HG02840 (cell line): ENCODE data around the gene FBXL16.

Experiments used
- ATAC-seq: cut with Tn5 transposase; IDR thresholded peaks from one replicate; pipeline ENCODE4 v1.9.1; 2021; ENCODE audit warnings: mild to moderate bottlenecking, moderate library complexity, moderate number of reproducible peaks; ENCODE audit not compliant: unreplicated experiment, low FRiP score

The FBXL16 gene

DNA sequence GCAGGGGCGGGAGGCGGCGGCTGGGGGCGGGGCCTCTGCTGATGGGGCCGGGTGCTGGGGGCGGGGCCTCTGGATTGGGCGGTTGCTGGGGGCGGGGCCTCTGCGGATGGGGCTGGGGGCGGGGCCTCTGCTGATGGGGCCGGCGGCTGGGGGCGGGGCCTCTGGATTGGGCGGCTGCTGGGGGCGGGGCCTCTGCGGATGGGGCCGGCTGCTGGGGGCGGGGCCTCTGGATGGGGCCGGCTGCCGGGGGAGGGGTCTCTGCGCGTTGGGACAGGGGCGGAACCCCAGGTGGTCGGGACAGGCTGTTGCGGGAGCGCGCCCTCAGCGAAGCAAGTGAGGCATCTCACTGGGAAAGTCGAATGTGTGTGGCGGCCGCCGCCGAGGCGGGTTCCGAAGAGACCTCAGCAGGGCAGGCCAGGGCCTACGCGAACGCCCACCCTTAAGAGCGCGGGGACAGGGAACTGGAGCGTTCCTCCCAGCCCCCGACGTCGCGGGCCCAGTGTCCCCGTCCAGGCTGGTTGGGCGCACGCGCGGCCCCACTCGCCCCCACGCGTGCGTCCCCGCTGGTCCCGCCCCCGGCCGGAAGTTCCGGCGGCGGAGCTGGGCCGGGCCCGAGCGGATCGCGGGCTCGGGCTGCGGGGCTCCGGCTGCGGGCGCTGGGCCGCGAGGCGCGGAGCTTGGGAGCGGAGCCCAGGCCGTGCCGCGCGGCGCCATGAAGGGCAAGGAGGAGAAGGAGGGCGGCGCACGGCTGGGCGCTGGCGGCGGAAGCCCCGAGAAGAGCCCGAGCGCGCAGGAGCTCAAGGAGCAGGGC lies 25.6 kb downstream of the FBXL16 start, which contains the start of gene STUB1:
STUB1 (plus strand) TSS at position 597 of the 811 bp plus-strand sequence; CDS start at position 713, 116 bp downstream.
- peak; percentile 31 for ATAC-seq

DNA sequence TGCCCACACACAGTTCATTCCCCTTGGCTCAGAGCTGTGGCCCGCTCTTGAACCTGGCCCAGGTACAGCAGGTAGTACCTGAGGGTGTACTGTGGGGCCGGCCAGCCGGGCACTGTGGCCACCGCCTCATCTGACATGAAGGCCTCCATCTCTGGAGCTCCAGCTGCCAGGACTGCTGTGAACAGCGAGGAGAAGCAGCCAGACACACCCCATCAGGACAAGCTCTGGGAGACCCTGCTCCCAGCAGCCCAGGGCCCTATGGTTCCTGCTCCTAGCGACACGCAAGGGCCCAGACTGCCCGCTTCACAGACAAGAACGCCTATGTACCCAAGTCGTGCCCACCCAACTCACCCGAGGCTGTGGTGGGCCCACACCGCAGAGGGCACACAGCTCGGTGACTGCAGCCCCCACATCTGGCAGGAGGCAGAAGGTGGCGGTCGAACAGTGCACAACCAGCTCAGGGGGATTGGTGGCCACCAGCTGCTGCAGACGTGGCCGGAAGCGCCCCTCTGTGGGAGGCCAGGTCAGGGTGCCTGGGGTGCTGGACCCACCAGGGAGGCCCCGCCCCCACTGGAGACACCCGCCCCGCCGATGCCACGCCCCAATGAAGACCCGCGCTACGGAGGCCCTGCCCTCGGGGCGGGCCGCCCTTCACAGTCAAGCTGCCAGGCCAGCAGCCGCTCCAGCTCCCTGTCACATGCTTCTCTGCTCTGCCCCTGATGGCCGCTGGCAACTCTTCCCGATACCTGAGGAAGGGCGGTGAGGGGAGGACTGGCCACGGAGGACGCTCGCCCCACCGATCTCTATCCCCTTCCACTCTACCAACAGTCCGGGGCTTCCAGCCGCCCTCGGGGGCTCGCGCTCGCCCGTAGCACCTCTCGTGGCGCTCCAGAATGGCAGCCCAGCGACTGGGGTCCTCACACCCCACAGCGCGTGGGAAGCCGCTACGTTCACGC lies 26.5 kb downstream of the FBXL16 start:
- peak; percentile 4 for ATAC-seq

DNA sequence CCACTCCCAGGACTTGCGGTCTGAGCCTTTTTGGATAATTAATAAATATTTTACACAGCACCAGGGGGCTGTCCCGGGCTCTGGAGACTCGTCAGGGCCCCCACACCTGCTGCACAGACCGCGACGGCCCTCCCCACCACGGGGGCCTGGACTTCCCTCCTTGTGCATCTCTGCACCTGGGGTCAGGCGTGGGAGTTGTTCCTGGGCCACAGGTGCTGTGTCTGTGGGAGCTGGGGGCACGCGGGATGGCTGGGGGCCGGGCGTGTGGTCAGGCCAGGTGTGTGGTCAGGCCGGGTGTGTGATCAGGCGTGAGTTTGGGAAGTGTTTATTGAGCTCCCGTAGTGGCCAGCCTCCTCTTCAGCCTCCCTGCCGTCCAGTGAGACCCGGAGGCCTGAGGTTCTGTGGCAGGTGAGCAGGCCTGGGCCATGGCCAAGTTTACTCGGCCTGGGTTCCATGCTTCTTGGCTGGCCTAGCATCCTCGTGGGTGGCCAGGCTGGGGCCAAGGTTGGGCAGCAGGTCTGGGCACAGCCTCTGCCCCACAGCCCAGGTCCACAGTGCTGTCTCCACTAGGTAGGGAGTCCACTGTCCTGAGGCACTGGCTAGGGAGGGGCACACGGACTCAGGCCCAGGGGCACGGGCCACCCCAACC lies 27.3 kb downstream of the FBXL16 start:
- no peak for ATAC-seq

DNA sequence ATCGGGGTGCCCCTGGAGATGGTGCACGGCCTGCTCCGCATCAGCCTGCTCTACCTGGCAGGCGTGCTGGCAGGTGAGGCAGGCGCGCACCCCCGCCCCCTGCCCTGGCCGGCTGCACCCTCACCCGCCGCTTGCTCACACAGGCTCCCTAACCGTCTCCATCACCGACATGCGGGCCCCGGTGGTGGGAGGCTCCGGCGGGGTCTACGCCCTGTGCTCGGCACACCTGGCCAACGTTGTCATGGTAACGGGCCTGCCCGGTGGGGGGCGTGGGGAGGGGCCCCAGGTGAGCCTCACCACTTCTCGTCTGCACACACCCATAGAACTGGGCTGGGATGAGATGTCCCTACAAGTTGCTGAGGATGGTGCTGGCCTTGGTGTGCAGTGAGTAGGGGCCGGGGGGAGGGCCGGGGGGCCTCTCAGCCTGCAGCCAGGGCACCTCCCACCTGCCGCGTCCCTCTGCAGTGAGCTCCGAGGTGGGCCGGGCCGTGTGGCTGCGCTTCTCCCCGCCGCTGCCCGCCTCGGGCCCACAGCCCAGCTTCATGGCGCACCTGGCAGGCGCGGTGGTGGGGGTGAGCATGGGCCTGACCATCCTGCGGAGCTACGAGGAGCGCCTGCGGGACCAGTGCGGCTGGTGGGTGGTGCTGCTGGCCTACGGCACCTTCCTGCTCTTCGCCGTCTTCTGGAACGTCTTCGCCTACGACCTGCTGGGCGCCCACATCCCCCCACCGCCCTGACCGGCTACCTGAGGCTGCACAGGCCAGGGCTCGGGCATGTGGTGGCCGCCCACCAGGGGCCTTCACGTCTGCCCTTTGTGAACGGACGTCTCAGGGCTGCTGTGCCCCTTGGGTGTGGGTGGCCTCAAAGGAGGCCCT lies 28.0 kb downstream of the FBXL16 start:
- ATAC-seq, result no peak

DNA sequence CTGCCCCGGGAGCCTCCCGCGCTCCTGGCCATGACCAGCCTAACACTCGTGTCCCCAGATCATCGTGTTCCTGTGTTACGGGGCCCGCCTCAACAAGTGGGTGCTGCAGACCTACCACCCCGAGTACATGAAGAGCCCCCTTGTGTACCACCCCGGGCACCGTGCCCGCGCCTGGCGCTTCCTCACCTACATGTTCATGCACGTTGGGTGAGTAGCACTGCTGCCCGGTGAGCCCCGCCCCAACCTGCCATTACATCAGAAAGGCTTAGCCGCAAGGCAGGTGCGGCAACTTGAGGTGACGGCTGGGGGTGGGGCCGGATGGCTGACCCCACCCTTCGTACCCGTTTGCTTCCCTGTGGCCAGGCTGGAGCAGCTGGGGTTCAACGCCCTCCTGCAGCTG lies 28.7 kb downstream of the FBXL16 start:
- no peak for ATAC-seq

DNA sequence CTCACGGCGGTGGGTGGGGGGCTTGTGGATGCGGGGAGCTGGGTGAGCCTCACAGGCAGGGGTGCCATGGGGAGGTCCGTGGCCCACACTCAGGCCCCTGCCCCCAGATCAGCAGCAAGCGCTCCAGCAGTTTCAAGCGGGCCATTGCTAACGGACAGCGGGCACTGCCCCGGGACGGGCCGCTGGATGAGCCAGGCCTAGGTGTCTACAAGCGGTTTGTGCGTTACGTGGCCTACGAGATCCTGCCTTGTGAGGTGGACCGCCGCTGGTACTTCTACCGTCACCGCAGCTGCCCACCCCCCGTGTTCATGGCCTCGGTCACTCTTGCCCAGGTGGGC lies 29.1 kb downstream of the FBXL16 start:
- no peak for ATAC-seq

DNA sequence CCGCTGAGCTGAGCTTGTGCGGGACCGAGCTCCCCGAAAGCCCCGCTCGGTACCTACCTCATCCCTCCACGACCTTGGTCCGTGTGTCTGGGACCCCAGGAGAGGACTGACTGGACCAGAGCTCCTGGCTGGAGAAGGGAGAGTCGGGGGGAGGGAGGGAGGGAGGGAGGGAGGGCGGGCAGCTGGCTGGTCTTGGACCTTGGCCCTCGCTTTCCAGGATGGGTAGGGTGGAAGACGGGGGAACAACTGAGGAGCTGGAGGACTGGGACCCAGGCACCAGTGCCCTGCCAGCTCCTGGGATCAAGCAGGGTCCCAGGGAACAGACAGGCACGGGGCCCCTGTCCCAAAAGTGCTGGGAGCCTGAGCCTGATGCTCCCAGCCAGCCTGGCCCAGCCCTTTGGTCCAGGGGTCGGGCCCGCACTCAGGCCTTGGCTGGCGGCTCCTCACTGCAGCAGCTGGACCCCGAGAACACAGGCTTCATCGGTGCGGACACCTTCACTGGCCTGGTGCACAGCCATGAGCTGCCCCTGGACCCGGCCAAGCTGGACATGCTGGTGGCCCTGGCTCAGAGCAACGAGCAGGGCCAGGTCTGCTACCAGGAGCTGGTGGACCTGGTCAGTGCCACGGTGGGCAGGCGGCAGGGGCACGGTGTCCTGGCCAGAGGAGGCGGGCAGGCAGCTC lies 29.6 kb downstream of the FBXL16 start:
- ATAC-seq, result no peak

DNA sequence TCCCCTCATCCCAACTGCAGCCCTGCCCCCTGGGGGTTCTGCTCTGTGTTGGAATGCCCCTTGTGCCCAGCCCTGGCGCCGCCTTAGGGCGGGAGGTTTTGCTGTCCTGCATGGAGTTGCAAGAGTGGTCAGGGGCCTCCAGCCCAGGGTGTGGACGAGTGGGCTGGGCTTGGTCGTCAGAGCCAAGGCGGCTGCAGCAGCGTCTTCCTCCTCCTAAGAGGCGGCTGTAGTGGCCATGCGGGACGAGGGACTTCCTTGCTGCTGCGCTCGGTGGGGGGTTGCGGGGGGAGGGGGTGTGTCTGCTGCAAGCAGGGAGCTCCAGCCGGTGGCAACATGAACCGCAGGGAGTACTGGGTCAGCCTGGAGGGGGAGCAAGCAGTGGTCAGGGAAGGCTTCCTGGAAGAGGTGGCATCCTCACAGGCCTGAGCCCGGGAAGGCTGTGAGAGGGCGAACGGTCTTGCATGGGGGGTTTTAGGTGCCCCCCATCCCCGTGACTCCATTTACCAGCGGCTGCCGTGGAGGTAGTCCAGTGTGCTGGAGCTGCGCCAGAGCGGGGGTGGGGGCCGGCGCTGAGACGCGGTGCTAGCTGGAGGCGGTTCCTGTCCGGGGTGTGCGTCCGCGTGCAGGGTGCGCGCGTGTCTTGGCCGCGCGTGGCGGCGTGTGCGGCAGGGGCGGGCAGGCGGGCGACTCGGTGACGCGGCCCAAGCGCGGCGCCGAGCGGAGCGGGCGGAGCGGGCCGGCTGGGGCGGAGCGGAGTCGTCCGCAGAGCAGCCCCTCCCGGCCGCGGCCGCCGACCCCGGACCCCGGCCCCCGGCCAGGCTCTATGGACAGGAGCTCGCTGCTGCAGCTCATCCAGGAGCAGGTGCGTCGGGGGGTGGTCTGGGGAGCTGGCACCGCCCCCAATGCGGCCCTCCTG lies 30.4 kb downstream of the FBXL16 start, which contains the start of gene RHBDL1:
RHBDL1 (plus strand) TSS at position 704 of the 916 bp plus-strand sequence; CDS start at position 824, 120 bp downstream.
- no peak for ATAC-seq

DNA sequence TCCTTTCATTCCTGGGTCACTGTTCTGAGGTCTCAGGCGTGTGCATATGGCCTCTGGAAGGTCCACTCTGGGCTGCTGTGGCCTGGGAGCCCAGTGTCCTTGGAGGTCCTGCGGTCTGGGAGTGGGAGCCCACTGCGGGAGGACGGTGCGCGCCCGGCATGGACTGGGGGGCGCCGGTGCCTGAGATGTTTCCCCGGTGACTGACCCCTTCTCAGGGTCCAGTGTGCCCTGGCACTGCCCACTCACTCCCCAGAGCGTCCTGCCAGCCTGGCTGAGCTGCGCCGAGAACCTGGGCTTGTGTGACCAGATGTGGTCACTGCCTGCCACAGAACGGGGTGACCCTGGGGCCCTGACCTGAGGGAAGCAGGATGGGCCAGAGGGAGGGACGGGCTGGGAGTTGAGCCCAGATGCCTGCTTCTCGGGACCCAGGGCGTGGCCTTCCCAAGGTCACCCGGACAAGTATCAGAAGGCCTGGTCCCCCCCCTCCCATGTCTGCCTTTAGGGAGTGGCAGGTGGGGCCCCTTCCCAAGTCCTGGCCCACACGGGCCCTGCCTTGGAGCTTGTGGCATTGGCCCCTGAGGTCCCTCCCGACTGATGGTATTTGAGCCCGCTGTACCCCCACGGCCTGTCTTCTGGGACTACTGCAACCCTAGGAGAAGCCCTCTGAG lies 31.3 kb downstream of the FBXL16 start:
- no peak for ATAC-seq

DNA sequence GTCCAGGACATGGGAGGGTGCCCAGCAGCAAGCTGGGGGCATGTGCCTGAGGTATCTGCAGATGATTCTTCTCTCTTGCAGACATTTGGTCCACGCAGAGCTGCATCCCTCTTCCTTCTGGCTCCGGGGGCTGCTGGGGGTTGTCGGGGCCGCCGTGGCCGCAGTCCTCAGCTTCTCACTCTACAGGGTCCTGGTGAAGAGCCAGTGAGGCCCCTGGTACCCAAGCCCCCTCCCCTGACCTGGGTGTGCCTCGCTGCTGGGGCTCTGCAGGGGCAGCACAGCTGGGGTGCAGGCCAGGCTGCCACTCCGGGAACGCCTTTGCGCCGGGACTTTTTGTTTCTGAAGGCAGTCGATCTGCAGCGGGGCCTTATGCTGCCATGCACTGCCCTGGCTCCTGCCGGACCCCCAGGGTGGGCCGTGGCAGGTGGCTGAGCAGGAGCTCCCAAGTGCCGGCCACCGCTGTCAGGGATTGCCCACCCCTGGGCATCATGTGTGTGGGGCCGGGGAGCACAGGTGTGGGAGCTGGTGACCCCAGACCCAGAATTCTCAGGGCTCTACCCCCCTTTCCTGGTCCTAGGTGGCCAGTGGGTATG lies 32.1 kb downstream of the FBXL16 start:
- ATAC-seq, result no peak

DNA sequence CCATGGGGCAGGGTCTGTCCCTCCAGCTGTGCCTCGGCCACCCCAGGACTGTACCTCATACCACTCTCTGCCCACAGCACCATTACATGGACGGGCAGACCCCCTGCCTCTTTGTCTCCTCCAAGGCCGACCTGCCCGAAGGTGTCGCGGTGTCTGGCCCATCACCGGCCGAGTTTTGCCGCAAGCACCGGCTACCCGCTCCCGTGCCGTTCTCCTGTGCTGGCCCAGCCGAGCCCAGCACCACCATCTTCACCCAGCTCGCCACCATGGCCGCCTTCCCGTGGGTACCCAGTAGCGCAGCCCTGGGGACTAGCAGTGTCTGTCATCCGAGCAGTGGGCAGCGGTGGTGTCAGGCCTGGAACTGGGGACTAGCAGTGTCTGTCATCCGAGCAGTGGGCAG lies 32.8 kb downstream of the FBXL16 start:
- no peak for ATAC-seq

DNA sequence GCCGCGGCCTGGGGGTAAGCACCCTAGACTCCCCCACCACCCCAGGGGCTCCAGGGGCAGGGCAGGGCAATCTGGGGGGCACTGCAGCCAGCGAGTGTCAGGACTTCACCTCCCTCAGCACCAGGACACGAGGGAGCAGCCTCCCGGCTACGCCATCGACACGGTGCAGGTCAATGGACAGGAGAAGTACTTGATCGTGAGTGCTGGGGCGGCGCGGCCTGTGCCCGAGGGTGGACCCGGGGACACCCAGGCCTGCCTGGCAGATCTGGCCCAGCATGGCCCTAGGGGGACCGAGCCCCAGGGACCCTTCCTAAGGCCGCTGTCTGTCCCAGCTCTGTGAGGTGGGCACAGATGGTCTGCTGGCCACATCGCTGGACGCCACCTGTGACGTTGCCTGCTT lies 33.2 kb downstream of the FBXL16 start:
- ATAC-seq, result no peak

DNA sequence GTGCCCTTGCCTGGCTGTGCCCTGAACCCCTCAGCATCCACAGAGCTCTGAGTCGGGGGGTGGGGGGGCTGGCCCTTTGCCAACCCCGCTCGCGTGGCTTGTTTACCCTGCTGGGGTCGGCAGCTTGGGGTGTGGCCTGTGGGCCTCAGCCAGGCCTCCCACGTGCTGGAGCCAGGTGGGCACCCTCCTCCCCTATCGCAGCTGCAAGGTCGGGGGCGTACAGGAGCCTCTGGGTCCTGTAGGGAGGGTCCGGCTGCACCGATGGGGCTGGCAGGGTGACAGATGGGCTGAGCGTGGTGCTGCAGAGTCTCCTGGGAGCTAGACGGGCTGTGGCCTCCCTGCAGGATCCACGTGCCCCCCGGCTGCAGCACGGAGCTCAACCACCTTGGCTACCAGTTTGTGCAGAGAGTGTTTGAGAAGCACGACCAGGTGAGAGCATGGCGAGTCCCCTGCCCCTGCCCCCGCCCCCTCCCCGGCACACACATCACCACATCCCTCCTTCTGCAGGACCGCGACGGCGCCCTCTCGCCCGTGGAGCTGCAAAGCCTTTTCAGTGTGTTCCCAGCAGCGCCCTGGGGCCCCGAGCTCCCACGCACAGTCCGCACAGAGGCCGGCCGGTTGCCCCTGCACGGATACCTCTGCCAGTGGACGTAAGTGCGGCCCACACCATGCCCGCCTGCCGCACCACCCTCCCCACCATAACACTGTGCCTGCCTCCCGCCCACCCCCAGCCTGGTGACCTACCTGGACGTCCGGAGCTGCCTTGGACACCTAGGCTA lies 34.1 kb downstream of the FBXL16 start:
- ATAC-seq, result no peak

DNA sequence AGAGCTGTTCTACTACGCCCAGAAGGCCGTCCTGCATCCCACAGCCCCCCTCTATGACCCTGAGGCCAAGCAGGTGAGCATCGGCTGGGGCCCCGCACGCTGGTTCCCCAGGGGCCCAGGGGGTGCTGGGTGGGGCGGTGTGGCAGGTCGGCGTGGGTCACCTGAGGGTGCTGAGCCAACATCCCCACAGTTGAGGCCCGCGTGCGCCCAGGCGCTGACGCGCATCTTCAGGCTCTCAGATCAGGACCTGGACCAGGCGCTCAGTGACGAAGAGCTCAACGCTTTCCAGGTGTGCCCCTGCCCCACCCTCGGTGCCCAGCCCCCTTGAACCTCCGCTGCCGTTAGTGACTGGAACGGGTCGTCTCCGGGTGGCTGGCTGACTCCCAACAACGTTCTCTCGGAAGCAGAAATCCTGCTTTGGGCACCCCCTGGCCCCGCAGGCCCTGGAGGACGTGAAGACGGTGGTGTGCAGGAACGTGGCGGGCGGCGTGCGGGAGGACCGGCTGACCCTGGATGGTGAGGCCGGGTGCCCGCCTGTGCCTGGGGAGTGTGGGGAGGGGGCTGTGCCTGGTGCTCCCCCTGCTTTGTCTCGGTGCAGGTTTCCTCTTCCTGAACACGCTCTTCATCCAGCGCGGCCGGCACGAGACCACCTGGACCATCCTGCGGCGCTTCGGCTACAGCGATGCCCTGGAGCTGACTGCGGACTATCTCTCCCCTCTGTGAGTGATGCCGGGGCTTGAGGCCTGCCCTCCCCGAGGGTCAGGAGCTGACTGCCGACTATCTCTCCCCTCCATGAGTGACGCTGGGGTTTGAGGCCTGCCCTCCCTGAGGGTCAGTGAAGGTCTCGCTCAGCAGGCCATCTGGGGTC lies 34.9 kb downstream of the FBXL16 start:
- no peak for ATAC-seq

DNA sequence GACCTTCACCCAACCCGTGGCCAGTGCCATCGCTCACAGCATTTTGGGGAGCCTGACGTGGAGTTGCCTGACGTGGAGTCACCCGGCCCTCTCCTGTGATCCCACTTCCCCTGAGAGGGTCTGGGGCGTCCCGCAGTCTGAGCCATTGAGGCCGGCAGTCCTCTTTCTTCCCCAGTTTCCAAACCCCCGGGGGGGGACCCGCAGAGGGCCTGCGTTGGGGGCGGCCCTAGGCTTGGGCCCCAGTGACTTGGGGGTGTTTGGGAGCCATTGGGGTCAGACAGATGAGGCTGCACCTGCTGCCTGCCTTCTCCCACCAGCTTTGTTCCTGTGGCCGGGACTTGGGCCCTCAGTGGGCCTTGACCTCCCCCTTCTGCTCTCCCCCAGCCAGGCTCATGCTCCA lies 35.9 kb downstream of the FBXL16 start:
- ATAC-seq, result no peak
